K562 (cell line): ENCODE data around the gene CHMP3. TPM values are rescaled to one million over a fixed set of nuclear protein-coding genes. Genes with fewer than 3 reads are reported as not detected.

Experiments used
- EGR1 ChIP-seq: fragments of 450-650 bp; conservative IDR thresholded peaks from 2 replicates; pipeline ENCODE4 v1.6.1; 2017; ENCODE audit warnings: mild to moderate bottlenecking
- SMAD1 ChIP-seq: fragments of 150-350 bp; IDR thresholded peaks from 2 replicates; pipeline ENCODE4 v1.6.1; 2014; ENCODE audit warnings: low read length, low read depth; ENCODE audit not compliant: partially characterized antibody
- TFAM ChIP-seq: fragments of 250-450 bp; sonication (Bioruptor Pico); conservative IDR thresholded peaks from 2 replicates; pipeline ENCODE4 v1.5.0; 2021; ENCODE audit warnings: mild to moderate bottlenecking, moderate library complexity
- ZNF175 ChIP-seq: fragments of 200-800 bp; sonication (Bioruptor generic); IDR thresholded peaks from 2 replicates; pipeline ENCODE4 v1.6.1; 2016; ENCODE audit warnings: low read depth, mild to moderate bottlenecking, missing genetic modification characterization, missing compliant biosample characterization
- ZNF76 ChIP-seq: fragments of 250-450 bp; sonication (Bioruptor Pico); IDR thresholded peaks from 2 replicates; pipeline ENCODE4 v1.4.0; 2020; ENCODE audit warnings: mild to moderate bottlenecking, moderate library complexity, borderline replicate concordance
- polyA plus RNA-seq, 8 experiments: library from polyadenylated mRNA; depleted of rRNA in 4 of 8; stranded (reverse) in 5 of 8; unstranded in 3 of 8; fragments of >200 nt; fragmentation: Nextera tagmentation in 2 of 8; fragmentation: Illumina TruSeq in 1 of 8; extraction: Ambion mirVana in 2 of 8; extraction: Trizol in 1 of 8; gene quantifications; 2 replicates each; pipeline versions ENCODE4 v1.2.1 to v1.2.3, GENCODE V29; 2011 to 2014; ENCODE audit warnings: inconsistent platforms in 1 of 8, missing spikeins in 1 of 8
- total RNA-seq, 7 experiments: library from RNA; depleted of rRNA in 6 of 7; stranded (reverse); fragments of >200 nt in 6 of 7; fragmentation: Illumina TruSeq in 2 of 7; extraction: Trizol in 2 of 7; gene quantifications; 2 replicates each; pipeline versions ENCODE4 v1.2.1 to v1.2.3, GENCODE V29; 2011 to 2021; ENCODE audit warnings: low replicate concordance in 1 of 7
- TF ChIP-seq, protein P1 (sequence below): fragments of 450-650 bp; IDR thresholded peaks from 2 replicates; pipeline ENCODE4 v1.6.1; 2017; ENCODE audit warnings: antibody characterized with exemption, mild to moderate bottlenecking
- TF ChIP-seq, protein P2 (sequence below), 2 experiments: fragments of 450-650 bp in 1 of 2; sonication (generic) in 1 of 2; formaldehyde crosslinking in 1 of 2; IDR thresholded peaks in 1 of 2; conservative IDR thresholded peaks in 1 of 2; 2 replicates each; pipeline versions ENCODE4 v1.6.1 to v1.8.1; 2016 to 2023; ENCODE audit warnings: mild to moderate bottlenecking in 2 of 2, moderate library complexity in 2 of 2, inconsistent platforms in 1 of 2, missing genetic modification reagents in 1 of 2
- TF ChIP-seq, protein P3 (sequence below): fragments of 450-650 bp; IDR thresholded peaks from 2 replicates; pipeline ENCODE4 v1.6.1; 2018; ENCODE audit not compliant: partially characterized antibody
- TF ChIP-seq, protein P4 (sequence below): sonication (generic); formaldehyde crosslinking; IDR thresholded peaks from 2 replicates; pipeline ENCODE4 v1.8.0; 2022; ENCODE audit warnings: mild to moderate bottlenecking, missing genetic modification reagents

Gene CHMP3
- total and polyA plus RNA-seq, 9 of the 15 experiments (the other 6 are each of a cell fraction or from before 2014, with no cell fraction given): 20.6 to 52.5 (median 31.7) TPM

DNA sequence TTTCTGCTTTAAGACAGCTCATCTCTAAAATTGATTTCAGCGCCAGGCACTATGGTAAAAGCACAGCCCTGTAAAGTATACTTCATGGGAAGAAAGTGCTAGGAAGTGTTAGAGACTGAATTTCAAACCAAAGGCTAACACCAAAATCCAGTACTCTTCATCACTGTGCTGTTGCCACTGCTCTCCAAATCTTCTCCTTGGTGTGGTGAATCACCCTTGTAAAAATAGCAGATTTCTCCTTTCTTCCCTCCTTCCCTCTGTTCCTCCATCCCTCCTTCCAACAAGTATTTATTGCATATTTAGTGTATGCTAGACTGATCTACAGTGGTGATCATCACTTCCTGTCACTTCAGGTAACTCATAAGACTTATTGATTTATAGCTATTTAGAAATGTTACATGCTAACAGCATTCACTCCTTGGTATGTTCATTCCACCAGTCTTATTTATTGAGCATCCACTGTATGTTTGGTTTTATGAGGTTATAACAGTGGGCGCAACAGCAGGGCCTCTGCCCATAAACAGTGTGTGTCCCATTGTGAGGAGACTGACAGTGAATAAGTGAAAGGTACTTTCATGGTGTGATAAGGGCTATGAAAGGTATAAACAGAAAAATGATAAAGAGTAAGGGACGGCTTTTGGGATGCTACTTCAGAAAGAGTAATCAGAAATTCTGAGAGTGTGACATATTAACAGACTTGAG lies 102.0 kb downstream of the CHMP3 start (continued):
- TF ChIP-seq, protein P1, sequence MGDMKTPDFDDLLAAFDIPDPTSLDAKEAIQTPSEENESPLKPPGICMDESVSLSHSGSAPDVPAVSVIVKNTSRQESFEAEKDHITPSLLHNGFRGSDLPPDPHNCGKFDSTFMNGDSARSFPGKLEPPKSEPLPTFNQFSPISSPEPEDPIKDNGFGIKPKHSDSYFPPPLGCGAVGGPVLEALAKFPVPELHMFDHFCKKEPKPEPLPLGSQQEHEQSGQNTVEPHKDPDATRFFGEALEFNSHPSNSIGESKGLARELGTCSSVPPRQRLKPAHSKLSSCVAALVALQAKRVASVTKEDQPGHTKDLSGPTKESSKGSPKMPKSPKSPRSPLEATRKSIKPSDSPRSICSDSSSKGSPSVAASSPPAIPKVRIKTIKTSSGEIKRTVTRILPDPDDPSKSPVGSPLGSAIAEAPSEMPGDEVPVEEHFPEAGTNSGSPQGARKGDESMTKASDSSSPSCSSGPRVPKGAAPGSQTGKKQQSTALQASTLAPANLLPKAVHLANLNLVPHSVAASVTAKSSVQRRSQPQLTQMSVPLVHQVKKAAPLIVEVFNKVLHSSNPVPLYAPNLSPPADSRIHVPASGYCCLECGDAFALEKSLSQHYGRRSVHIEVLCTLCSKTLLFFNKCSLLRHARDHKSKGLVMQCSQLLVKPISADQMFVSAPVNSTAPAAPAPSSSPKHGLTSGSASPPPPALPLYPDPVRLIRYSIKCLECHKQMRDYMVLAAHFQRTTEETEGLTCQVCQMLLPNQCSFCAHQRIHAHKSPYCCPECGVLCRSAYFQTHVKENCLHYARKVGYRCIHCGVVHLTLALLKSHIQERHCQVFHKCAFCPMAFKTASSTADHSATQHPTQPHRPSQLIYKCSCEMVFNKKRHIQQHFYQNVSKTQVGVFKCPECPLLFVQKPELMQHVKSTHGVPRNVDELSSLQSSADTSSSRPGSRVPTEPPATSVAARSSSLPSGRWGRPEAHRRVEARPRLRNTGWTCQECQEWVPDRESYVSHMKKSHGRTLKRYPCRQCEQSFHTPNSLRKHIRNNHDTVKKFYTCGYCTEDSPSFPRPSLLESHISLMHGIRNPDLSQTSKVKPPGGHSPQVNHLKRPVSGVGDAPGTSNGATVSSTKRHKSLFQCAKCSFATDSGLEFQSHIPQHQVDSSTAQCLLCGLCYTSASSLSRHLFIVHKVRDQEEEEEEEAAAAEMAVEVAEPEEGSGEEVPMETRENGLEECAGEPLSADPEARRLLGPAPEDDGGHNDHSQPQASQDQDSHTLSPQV: no peak
- TF ChIP-seq ZNF76 (CRISPR knock-in tag): no peak
- TF ChIP-seq SMAD1: no peak
- TF ChIP-seq, protein P2, sequence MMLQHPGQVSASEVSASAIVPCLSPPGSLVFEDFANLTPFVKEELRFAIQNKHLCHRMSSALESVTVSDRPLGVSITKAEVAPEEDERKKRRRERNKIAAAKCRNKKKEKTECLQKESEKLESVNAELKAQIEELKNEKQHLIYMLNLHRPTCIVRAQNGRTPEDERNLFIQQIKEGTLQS (IDR thresholded peaks at IDR 0.05): no peak
- TF ChIP-seq, protein P2 (CRISPR knock-in tag; conservative IDR thresholded peaks at IDR 0.05): no peak
- TF ChIP-seq, protein P3, sequence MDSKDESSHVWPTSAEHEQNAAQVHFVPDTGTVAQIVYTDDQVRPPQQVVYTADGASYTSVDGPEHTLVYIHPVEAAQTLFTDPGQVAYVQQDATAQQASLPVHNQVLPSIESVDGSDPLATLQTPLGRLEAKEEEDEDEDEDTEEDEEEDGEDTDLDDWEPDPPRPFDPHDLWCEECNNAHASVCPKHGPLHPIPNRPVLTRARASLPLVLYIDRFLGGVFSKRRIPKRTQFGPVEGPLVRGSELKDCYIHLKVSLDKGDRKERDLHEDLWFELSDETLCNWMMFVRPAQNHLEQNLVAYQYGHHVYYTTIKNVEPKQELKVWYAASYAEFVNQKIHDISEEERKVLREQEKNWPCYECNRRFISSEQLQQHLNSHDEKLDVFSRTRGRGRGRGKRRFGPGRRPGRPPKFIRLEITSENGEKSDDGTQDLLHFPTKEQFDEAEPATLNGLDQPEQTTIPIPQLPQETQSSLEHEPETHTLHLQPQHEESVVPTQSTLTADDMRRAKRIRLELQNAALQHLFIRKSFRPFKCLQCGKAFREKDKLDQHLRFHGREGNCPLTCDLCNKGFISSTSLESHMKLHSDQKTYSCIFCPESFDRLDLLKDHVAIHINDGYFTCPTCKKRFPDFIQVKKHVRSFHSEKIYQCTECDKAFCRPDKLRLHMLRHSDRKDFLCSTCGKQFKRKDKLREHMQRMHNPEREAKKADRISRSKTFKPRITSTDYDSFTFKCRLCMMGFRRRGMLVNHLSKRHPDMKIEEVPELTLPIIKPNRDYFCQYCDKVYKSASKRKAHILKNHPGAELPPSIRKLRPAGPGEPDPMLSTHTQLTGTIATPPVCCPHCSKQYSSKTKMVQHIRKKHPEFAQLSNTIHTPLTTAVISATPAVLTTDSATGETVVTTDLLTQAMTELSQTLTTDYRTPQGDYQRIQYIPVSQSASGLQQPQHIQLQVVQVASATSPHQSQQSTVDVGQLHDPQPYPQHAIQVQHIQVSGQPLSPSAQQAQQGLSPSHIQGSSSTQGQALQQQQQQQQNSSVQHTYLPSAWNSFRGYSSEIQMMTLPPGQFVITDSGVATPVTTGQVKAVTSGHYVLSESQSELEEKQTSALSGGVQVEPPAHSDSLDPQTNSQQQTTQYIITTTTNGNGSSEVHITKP: no peak
- TF ChIP-seq TFAM (CRISPR knock-in tag): no peak
- TF ChIP-seq ZNF175: no peak
- no peak for TF ChIP-seq EGR1
- TF ChIP-seq, protein P4, sequence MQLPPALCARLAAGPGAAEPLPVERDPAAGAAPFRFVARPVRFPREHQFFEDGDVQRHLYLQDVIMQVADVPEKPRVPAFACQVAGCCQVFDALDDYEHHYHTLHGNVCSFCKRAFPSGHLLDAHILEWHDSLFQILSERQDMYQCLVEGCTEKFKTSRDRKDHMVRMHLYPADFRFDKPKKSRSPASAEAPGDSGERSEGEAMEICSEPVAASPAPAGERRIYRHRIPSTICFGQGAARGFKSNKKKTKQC (CRISPR knock-in tag): no peak
